CD4-positive, alpha-beta T cell (primary cell): ENCODE data around the gene CXCL17. TPM values are rescaled to one million over a fixed set of nuclear protein-coding genes. Genes with fewer than 3 reads are reported as not detected.

Source experiments
- ATAC-seq: fragments of 200-7000 bp; cut with Tn5 transposase; one replicate; pipeline ENCODE4 v1.10.0; 2022; ENCODE audit warnings: mild to moderate bottlenecking; ENCODE audit not compliant: poor library complexity
- CTCF ChIA-PET: fragments of 350-600 bp; sonication (Branson Sonifier 250); formaldehyde crosslinking; loops from one replicate; lab custom pipeline; 2021; ENCODE audit warnings: antibody characterized with exemption, inconsistent platforms; lab: Charles Lee
- POLR2A ChIA-PET: fragments of 350-600 bp; sonication (Branson Sonifier 250); formaldehyde crosslinking; loops from one replicate; lab custom pipeline; 2021; ENCODE audit warnings: antibody characterized with exemption, inconsistent platforms; lab: Charles Lee
- DNase-seq, 14 experiments: peaks; one replicate each; pipeline ENCODE4 v3.0.0-alpha.2; 2013 to 2020; ENCODE audit warnings: mixed read lengths in 2 of 14
- H3K27ac ChIP-seq, 2 donors: one replicate each; pipeline versions ENCODE4 v1.5.1 to v1.7.0; 2013; ENCODE audit warnings: low read length in 2 of 2, low read depth in 1 of 2, mild to moderate bottlenecking in 1 of 2
- H3K27me3 ChIP-seq, 2 experiments: 1 replicate in 1 of 2; 2 replicates in 1 of 2; pipeline versions ENCODE4 v1.6.1 to v1.7.0; 2013; ENCODE audit warnings: low read length in 2 of 2, control low read depth in 1 of 2, mild to moderate bottlenecking in 1 of 2, moderate library complexity in 1 of 2; ENCODE audit not compliant: insufficient read depth in 2 of 2, control insufficient read depth in 1 of 2
- H3K36me3 ChIP-seq: one replicate; pipeline ENCODE4 v1.6.1; 2013; ENCODE audit warnings: low read length, control low read depth; ENCODE audit not compliant: insufficient read depth
- H3K4me1 ChIP-seq: one replicate; pipeline ENCODE4 v1.6.1; 2013; ENCODE audit warnings: low read length, control low read depth; ENCODE audit not compliant: insufficient read depth
- H3K4me3 ChIP-seq: one replicate; pipeline ENCODE4 v1.5.1; 2013; ENCODE audit warnings: mild to moderate bottlenecking, low read length, moderate library complexity
- H3K9me3 ChIP-seq, 2 experiments: 1 replicate in 1 of 2; 2 replicates in 1 of 2; pipeline versions ENCODE4 v1.6.1 to v1.7.0; 2013; ENCODE audit warnings: low read length in 2 of 2, mild to moderate bottlenecking in 2 of 2, control low read depth in 1 of 2, moderate library complexity in 1 of 2; ENCODE audit not compliant: control insufficient read depth in 1 of 2, insufficient read depth in 1 of 2
- H3K27ac Mint-ChIP-seq: one replicate; pipeline ENCODE4 v1.8.0; 2020; ENCODE audit warnings: mixed read lengths
- H3K27me3 Mint-ChIP-seq: one replicate; pipeline ENCODE4 v1.8.0; 2021; ENCODE audit warnings: mixed read lengths
- H3K36me3 Mint-ChIP-seq: one replicate; pipeline ENCODE4 v1.8.0; 2021; ENCODE audit warnings: low read depth, mixed read lengths
- H3K4me1 Mint-ChIP-seq: one replicate; pipeline ENCODE4 v1.8.0; 2021; ENCODE audit warnings: low read depth, mixed read lengths
- H3K4me3 Mint-ChIP-seq: one replicate; pipeline ENCODE4 v1.8.0; 2020; ENCODE audit warnings: mild to moderate bottlenecking, mixed read lengths
- H3K9me3 Mint-ChIP-seq: one replicate; pipeline ENCODE4 v1.8.0; 2020; ENCODE audit warnings: mixed read lengths
- CTCF ChIP-seq: fragments of 200-600 bp; IDR thresholded peaks from one replicate; pipeline ENCODE4 v1.8.0; 2022; ENCODE audit warnings: antibody characterized with exemption, mild to moderate bottlenecking
- intact Hi-C, 2 experiments: fragments of 100-400 bp; cut with DNase I in 1 of 2; cut with micrococcal nuclease in 1 of 2; formaldehyde crosslinking; loops; one replicate each; pipeline versions ENCODE4 v1.15.1 to v1.9.0; 2023 to 2025; cut with DNase I, micrococcal nuclease
- total RNA-seq, 174 experiments: library from RNA in 2 of 174; stranded (reverse) in 2 of 174; gene quantifications; one replicate each; pipeline ENCODE4 v1.2.3 and lab custom pipeline; 2021 to 2026

Gene CXCL17
- total RNA-seq, 2 experiments from 2014 or later = not detected

DNA sequence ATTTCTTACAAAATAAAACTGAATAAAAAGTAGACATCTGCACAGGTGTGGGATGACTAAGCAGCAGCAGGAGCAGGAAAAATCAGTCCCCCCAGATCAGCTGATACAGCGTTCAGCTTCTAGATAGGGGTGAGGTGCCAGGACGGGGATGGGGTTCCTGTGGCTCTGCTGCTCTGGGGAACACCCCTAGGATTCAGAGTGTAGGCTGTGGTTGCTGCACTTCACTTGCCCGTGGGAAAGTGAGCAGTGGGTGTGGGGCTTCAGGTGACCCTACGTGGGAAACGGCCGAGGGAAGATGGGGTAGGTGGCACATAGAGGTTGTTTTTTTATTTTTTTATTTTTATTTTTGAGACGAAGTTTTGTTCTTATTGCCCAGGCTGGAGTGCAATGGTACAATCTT is 3.2 kb upstream of the CXCL17 start:
- Mint-ChIP-seq H3K4me1 (peaks cover 25% of the 10 kb centered on the region), H3K27me3 (no peaks in the 10 kb centered on the region), H3K9me3 (no peaks in the 10 kb centered on the region), H3K27ac (no peak overlapping the region), H3K36me3 (no peaks in the 10 kb centered on the region), H3K4me3 (no peak overlapping the region)
- no peaks in the 10 kb centered on the region for H3K27me3 ChIP-seq
- H3K4me1 ChIP-seq = peaks cover 40% of the 10 kb centered on the region
- H3K9me3 ChIP-seq = no peaks in the 10 kb centered on the region
- ChIA-PET CTCF (no interaction called here), POLR2A (no interaction called here)
- ATAC-seq = no peak
- no peak overlapping the region for H3K27ac ChIP-seq
- no peak for DNase-seq
- intact Hi-C loops = no loop called here
- TF ChIP-seq CTCF = no peak
- no peak overlapping the region for H3K4me3 ChIP-seq
- no peaks in the 10 kb centered on the region for H3K36me3 ChIP-seq

DNA sequence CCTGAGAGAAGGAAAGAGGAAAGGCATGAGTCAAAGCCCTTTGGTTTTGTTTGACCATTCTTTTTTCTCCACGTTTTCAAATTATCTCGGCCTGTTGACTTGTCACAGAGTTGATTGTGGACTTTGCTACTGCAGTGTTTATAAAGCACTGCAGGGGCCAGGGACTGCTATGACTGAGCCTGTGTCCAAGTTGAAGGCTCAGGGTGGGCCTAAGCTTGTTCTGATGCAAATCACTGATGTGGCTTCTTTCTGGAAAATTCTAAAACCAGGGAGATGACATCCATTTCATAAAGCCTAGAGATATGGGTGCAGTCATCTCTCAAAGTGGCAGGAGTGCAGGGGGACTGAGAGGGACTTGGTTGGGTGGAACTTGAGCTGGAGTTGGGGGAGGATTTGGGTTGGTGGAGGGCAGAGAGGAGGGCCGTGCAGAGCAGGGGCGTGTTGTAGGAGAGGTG is 1.2 kb upstream of the CXCL17 start:
- Mint-ChIP-seq H3K27me3 (no peaks in the 10 kb centered on the region), H3K27ac (no peak overlapping the region), H3K36me3 (no peaks in the 10 kb centered on the region), H3K9me3 (no peaks in the 10 kb centered on the region), H3K4me1 (peaks cover 40% of the 10 kb centered on the region), H3K4me3 (no peak overlapping the region)
- intact Hi-C loops = no loop called here
- Histone ChIP-seq H3K4me3 (no peak overlapping the region), H3K36me3 (no peaks in the 10 kb centered on the region), H3K27ac (no peak overlapping the region), H3K27me3 (no peaks in the 10 kb centered on the region), H3K4me1 (peaks cover 30% of the 10 kb centered on the region), H3K9me3 (no peaks in the 10 kb centered on the region)
- no peak for ATAC-seq
- POLR2A ChIA-PET = no interaction called here
- CTCF ChIA-PET = no interaction called here
- TF ChIP-seq CTCF = no peak
- DNase-seq = no peak

DNA sequence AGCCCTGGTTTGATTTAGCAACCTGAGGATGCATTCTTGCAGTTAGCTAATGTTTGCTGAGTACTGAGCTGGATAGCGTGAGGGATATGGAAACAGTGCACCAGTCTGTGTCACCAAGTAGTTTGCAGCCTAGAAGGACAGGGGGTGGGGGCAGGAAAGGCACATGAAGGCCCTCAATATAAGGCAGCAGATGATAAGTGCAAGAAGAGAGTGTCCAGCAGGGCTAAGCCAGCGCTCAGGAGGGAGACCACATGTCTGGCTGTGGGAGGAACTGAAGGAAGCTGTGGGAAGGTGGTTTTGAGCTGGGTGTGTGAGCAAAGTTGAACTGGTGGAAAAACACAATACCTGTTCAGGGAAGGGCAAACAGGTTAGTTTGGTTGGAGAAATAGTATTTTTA is 1.7 kb downstream of the CXCL17 start:
- CTCF ChIA-PET = interaction anchor here (1.2 to 2.8 kb wide), 8 partner anchors 9 to 332 kb away, joined by 3 to 32 read pairs (median 6); partner anchors contain the start of gene CEACAM1
- Histone ChIP-seq H3K9me3 (no peaks in the 10 kb centered on the region), H3K27ac (no peak overlapping the region), H3K4me1 (peaks cover 35% of the 10 kb centered on the region), H3K36me3 (no peaks in the 10 kb centered on the region), H3K27me3 (no peaks in the 10 kb centered on the region), H3K4me3 (no peak overlapping the region)
- ATAC-seq (peak; percentile 27), DNase-seq (peak in 4 of 14 experiments; percentile 20 to 50 (median 35))
- Mint-ChIP-seq H3K9me3 (no peaks in the 10 kb centered on the region), H3K27me3 (no peaks in the 10 kb centered on the region), H3K4me3 (peak overlapping the region; percentile 1), H3K4me1 (peaks cover 46% of the 10 kb centered on the region), H3K36me3 (no peaks in the 10 kb centered on the region), H3K27ac (peak overlapping the region; percentile 8)
- intact Hi-C loops = no loop called here
- no peak for TF ChIP-seq CTCF
- POLR2A ChIA-PET = interaction anchor here (1.2 to 2.4 kb wide), 3 partner anchors 9 to 20 kb away, joined by 5 to 14 read pairs (median 13); no protein-coding TSS in a partner anchor
